ENCODE results near the gene SYTL2.

Gene SYTL2

GRCh38 chr11:85647078-85647477 lies 163.9 kb downstream of the SYTL2 start:
- DNase-seq = no peak
